ENCODE results near the gene CDC42EP3.

- TF ChIP-seq CTCF (conservative IDR thresholded peaks at IDR 0.05; ENCODE audit: low read depth in 2 of 2) (no peak), EZH2 (IDR thresholded peaks at IDR 0.05; ENCODE audit: low read depth, unreplicated experiment) (no peak), POLR2AphosphoS5 (IDR thresholded peaks at IDR 0.05; ENCODE audit: low read depth) (peak; percentile 40; the same call in 1 of the 2 replicates), ZNF331 (CRISPR knock-in tag; IDR thresholded peaks at IDR 0.05; ENCODE audit: low read depth) (no peak), ZNF462 (CRISPR knock-in tag; IDR thresholded peaks at IDR 0.05) (peak; percentile 100), CREB1 (CRISPR knock-in tag; IDR thresholded peaks at IDR 0.05; ENCODE audit: low read depth) (peak; percentile 41; the same call in 1 of the 2 replicates), REST (IDR thresholded peaks at IDR 0.05; ENCODE audit: unreplicated experiment) (no peak), JUNB (IDR thresholded peaks at IDR 0.05; ENCODE audit: unreplicated experiment) (no peak), EZH2phosphoT487 (IDR thresholded peaks at IDR 0.05; ENCODE audit: unreplicated experiment) (no peak), ZNF114 (CRISPR knock-in tag; IDR thresholded peaks at IDR 0.05) (peak; percentile 94), ETS1 (IDR thresholded peaks at IDR 0.05) (peak; percentile 87), NANOG (IDR thresholded peaks at IDR 0.05; ENCODE audit: borderline replicate concordance) (peak; percentile 95)
Observed at GRCh38 chr2:37656512-37657423, 14.7 kb downstream of the CDC42EP3 start.
